Measurements from ENCODE around the gene SH3TC1. TPM values are rescaled to one million over a fixed set of nuclear protein-coding genes. Genes with fewer than 3 reads are reported as not detected.

The SH3TC1 gene
- total and polyA plus RNA-seq, 10 of the 15 experiments (the other 5 are each of a cell fraction or from before 2014, with no cell fraction given), result 0.19 to 47.0 (median 18.4) TPM

DNA sequence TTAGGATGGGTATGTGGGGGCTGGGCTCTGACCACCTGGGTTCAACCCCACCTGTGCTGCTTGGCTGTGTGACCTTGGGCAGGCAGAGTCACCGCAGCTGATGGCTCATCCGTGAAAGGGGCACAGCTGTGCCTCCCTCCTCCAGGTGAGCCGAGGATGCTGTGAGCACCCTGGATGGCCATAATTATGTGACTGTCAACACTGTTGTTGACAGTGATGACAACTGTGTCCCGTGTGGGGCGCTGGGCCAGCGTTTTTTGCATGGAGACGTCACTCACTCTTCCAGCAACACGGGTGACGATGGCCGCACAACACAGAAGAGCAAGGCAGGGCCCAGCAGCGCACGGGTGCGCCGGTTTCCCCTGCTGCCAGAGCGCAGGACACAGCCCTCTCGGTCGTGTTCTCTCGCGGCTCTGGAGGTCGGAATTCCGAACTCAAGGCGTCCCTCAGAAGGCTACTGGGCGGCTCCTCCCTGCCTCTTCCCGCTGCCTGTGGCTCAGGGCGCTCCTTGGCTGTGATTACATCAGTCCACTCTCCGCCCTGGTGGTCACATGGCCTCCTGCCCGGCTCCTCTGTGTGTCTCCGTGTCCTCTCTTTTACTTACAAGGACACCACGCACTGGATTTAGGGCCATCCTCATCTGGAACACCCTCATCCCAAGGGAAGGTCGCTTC lies 1.3 kb downstream of the SH3TC1 start (continued):
- TF ChIP-seq, protein P1, sequence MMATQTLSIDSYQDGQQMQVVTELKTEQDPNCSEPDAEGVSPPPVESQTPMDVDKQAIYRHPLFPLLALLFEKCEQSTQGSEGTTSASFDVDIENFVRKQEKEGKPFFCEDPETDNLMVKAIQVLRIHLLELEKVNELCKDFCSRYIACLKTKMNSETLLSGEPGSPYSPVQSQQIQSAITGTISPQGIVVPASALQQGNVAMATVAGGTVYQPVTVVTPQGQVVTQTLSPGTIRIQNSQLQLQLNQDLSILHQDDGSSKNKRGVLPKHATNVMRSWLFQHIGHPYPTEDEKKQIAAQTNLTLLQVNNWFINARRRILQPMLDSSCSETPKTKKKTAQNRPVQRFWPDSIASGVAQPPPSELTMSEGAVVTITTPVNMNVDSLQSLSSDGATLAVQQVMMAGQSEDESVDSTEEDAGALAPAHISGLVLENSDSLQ (IDR thresholded peaks at IDR 0.05), result peak; percentile 88
- TF ChIP-seq CREM (IDR thresholded peaks at IDR 0.05; ENCODE audit: low read depth) (0 out of 2 replicates have a peak, but pooled peaks have one; percentile 21), ETV6 (conservative IDR thresholded peaks at IDR 0.05 in 1 of 2, IDR thresholded peaks at IDR 0.05 in 1 of 2; ENCODE audit: borderline replicate concordance in 1 of 2, low read depth in 1 of 2) (0 out of 4 replicates have a peak, but pooled peaks of 1 of the 2 experiments have one; percentile 18), FOXK2 (IDR thresholded peaks at IDR 0.05) (peak; percentile 47; the same call in 1 of the 2 replicates), CHD2 (IDR thresholded peaks at IDR 0.05; ENCODE audit: borderline replicate concordance, low read depth, low read length) (0 out of 2 replicates have a peak, but pooled peaks have one; percentile 37), IRF4 (IDR thresholded peaks at IDR 0.05; ENCODE audit: low read depth, low read length) (no peak), BHLHE40 (IDR thresholded peaks at IDR 0.05; ENCODE audit: borderline replicate concordance in 1 of 2, low read depth in 2 of 2, low read length in 1 of 2) (peak; percentile 40 to 76; a peak in 3 of 4 replicates), DPF2 (IDR thresholded peaks at IDR 0.05) (0 out of 2 replicates have a peak, but pooled peaks have one; percentile 31), HDAC6 (IDR thresholded peaks at IDR 0.05; ENCODE audit: unreplicated experiment) (no peak), EED (IDR thresholded peaks at IDR 0.05; ENCODE audit: low read depth) (0 out of 2 replicates have a peak, but pooled peaks have one; percentile 10), TCF3 (IDR thresholded peaks at IDR 0.05; ENCODE audit: borderline replicate concordance, insufficient read depth, low read depth, low read length) (peak; percentile 81; the same call in 1 of the 2 replicates), SPI1 (IDR thresholded peaks at IDR 0.05; ENCODE audit: borderline replicate concordance, insufficient read depth, low read depth, low read length) (no peak), EP300 (IDR thresholded peaks at IDR 0.05; ENCODE audit: borderline replicate concordance in 1 of 2, control insufficient read depth in 1 of 2, low read depth in 2 of 2, low read length in 2 of 2) (no peak)
- TF ChIP-seq, protein P2, sequence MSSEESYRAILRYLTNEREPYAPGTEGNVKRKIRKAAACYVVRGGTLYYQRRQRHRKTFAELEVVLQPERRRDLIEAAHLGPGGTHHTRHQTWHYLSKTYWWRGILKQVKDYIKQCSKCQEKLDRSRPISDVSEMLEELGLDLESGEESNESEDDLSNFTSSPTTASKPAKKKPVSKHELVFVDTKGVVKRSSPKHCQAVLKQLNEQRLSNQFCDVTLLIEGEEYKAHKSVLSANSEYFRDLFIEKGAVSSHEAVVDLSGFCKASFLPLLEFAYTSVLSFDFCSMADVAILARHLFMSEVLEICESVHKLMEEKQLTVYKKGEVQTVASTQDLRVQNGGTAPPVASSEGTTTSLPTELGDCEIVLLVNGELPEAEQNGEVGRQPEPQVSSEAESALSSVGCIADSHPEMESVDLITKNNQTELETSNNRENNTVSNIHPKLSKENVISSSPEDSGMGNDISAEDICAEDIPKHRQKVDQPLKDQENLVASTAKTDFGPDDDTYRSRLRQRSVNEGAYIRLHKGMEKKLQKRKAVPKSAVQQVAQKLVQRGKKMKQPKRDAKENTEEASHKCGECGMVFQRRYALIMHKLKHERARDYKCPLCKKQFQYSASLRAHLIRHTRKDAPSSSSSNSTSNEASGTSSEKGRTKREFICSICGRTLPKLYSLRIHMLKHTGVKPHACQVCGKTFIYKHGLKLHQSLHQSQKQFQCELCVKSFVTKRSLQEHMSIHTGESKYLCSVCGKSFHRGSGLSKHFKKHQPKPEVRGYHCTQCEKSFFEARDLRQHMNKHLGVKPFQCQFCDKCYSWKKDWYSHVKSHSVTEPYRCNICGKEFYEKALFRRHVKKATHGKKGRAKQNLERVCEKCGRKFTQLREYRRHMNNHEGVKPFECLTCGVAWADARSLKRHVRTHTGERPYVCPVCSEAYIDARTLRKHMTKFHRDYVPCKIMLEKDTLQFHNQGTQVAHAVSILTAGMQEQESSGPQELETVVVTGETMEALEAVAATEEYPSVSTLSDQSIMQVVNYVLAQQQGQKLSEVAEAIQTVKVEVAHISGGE (CRISPR knock-in tag; IDR thresholded peaks at IDR 0.05), result no peak
- TF ChIP-seq, protein P3, sequence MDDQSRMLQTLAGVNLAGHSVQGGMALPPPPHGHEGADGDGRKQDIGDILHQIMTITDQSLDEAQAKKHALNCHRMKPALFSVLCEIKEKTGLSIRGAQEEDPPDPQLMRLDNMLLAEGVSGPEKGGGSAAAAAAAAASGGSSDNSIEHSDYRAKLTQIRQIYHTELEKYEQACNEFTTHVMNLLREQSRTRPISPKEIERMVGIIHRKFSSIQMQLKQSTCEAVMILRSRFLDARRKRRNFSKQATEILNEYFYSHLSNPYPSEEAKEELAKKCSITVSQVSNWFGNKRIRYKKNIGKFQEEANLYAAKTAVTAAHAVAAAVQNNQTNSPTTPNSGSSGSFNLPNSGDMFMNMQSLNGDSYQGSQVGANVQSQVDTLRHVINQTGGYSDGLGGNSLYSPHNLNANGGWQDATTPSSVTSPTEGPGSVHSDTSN (IDR thresholded peaks at IDR 0.05; ENCODE audit: insufficient replicate concordance, low read depth, low read length), result peak; percentile 50
- TF ChIP-seq, protein P4, sequence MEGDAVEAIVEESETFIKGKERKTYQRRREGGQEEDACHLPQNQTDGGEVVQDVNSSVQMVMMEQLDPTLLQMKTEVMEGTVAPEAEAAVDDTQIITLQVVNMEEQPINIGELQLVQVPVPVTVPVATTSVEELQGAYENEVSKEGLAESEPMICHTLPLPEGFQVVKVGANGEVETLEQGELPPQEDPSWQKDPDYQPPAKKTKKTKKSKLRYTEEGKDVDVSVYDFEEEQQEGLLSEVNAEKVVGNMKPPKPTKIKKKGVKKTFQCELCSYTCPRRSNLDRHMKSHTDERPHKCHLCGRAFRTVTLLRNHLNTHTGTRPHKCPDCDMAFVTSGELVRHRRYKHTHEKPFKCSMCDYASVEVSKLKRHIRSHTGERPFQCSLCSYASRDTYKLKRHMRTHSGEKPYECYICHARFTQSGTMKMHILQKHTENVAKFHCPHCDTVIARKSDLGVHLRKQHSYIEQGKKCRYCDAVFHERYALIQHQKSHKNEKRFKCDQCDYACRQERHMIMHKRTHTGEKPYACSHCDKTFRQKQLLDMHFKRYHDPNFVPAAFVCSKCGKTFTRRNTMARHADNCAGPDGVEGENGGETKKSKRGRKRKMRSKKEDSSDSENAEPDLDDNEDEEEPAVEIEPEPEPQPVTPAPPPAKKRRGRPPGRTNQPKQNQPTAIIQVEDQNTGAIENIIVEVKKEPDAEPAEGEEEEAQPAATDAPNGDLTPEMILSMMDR (IDR thresholded peaks at IDR 0.05 in 2 of 3, conservative IDR thresholded peaks at IDR 0.05 in 1 of 3; ENCODE audit: control insufficient read depth in 2 of 3, extremely low read depth in 1 of 3, insufficient read depth in 1 of 3, low read depth in 3 of 3, low read length in 3 of 3), result peak in 1 of 3 experiments; percentile 9; a peak in 1 of 6 replicates

All from GM12878 (cell line).